GM12878 (cell line): ENCODE results near the gene ORM2. TPM values are rescaled to one million over a fixed set of nuclear protein-coding genes. Genes with fewer than 3 reads are reported as not detected.

Experiments
- BHLHE40 ChIP-seq, 2 experiments: fragments of 450-650 bp in 1 of 2; IDR thresholded peaks; 2 replicates each; pipeline ENCODE4 v1.6.1; 2011 to 2017; ENCODE audit warnings: low read depth in 2 of 2, borderline replicate concordance in 1 of 2, improper control_type of control experiment in 1 of 2, low read length in 1 of 2, mild to moderate bottlenecking in 1 of 2
- CHD2 ChIP-seq: IDR thresholded peaks from 2 replicates; pipeline ENCODE4 v1.6.1; 2011; ENCODE audit warnings: low read depth, low read length, improper control_type of control experiment, borderline replicate concordance
- ETV6 ChIP-seq, 2 experiments: fragments of 450-650 bp in 1 of 2; IDR thresholded peaks in 1 of 2; conservative IDR thresholded peaks in 1 of 2; 2 replicates each; pipeline ENCODE4 v1.6.1; 2014; ENCODE audit warnings: antibody characterized with exemption in 1 of 2, borderline replicate concordance in 1 of 2, low read depth in 1 of 2, mild to moderate bottlenecking in 1 of 2, moderate library complexity in 1 of 2
- GATAD2B ChIP-seq: fragments of 450-650 bp; conservative IDR thresholded peaks from 2 replicates; pipeline ENCODE4 v1.6.1; 2017; ENCODE audit warnings: low read depth, mild to moderate bottlenecking, moderate library complexity
- IRF4 ChIP-seq: IDR thresholded peaks from 2 replicates; pipeline ENCODE4 v1.6.1; 2011; ENCODE audit warnings: low read depth, low read length
- LARP7 ChIP-seq: fragments of 450-650 bp; IDR thresholded peaks from 2 replicates; pipeline ENCODE4 v1.6.1; 2017; ENCODE audit warnings: mild to moderate bottlenecking
- MYB ChIP-seq: fragments of 150-350 bp; IDR thresholded peaks from 2 replicates; pipeline ENCODE4 v1.6.1; 2014; ENCODE audit warnings: mild to moderate bottlenecking, low read depth, low read length, borderline replicate concordance
- RELA ChIP-seq: fragments of 450-650 bp; IDR thresholded peaks from 2 replicates; pipeline ENCODE4 v1.8.0; 2014; ENCODE audit warnings: borderline replicate concordance; ENCODE audit not compliant: partially characterized antibody
- SIX5 ChIP-seq: IDR thresholded peaks from 2 replicates; pipeline ENCODE4 v1.6.1; 2011; ENCODE audit warnings: mild to moderate bottlenecking, low read depth, low read length, moderate library complexity; ENCODE audit not compliant: severe bottlenecking
- TCF7 ChIP-seq: IDR thresholded peaks from 2 replicates; pipeline ENCODE4 v1.6.1; 2014; ENCODE audit warnings: antibody characterized with exemption, borderline replicate concordance
- ZBED1 ChIP-seq: IDR thresholded peaks from 2 replicates; pipeline ENCODE4 v1.6.1; 2016; ENCODE audit warnings: borderline replicate concordance
- ZNF274 ChIP-seq: IDR thresholded peaks from one replicate; pipeline ENCODE4 v1.8.0; 2011; ENCODE audit not compliant: insufficient read length, insufficient read depth
- polyA plus RNA-seq, 11 experiments: library from polyadenylated mRNA; depleted of rRNA in 4 of 11; unstranded in 6 of 11; stranded (reverse) in 5 of 11; fragments of >200 nt; fragmentation: Nextera tagmentation in 4 of 11; fragmentation: Illumina TruSeq in 1 of 11; extraction: Ambion mirVana in 4 of 11; extraction: Trizol in 1 of 11; gene quantifications; 1 replicate in 1 of 11; 2 replicates in 10 of 11; pipeline versions ENCODE4 v1.2.1 to v1.2.3, GENCODE V29; 2011 to 2016; ENCODE audit warnings: inconsistent platforms in 2 of 11, missing spikeins in 2 of 11, low read depth in 1 of 11
- total RNA-seq, 4 experiments: library from RNA; depleted of rRNA in 3 of 4; stranded (reverse); fragments of >200 nt in 3 of 4; fragmentation: Illumina TruSeq in 1 of 4; extraction: Trizol in 1 of 4; gene quantifications; 2 replicates each; pipeline versions ENCODE4 v1.2.1 to v1.2.3, GENCODE V29; 2013 to 2021
- TF ChIP-seq, protein P1 (sequence below): fragments of 450-650 bp; IDR thresholded peaks from 2 replicates; pipeline ENCODE4 v1.6.1; 2017; ENCODE audit warnings: mild to moderate bottlenecking
- TF ChIP-seq, protein P2 (sequence below): fragments of 450-650 bp; IDR thresholded peaks from 2 replicates; pipeline ENCODE4 v1.6.1; 2014; ENCODE audit warnings: mild to moderate bottlenecking
- TF ChIP-seq, protein P3 (sequence below): IDR thresholded peaks from 2 replicates; pipeline ENCODE4 v1.6.1; 2011; ENCODE audit warnings: low read depth, low read length, improper control_type of control experiment, borderline replicate concordance
- TF ChIP-seq, protein P4 (sequence below): IDR thresholded peaks from 2 replicates; pipeline ENCODE4 v1.6.1; 2012; ENCODE audit warnings: low read depth, low read length, improper control_type of control experiment
- TF ChIP-seq, protein P5 (sequence below): fragments of 450-650 bp; IDR thresholded peaks from 2 replicates; pipeline ENCODE4 v1.6.1; 2016; ENCODE audit warnings: mild to moderate bottlenecking
- TF ChIP-seq, protein P6 (sequence below): IDR thresholded peaks from 2 replicates; pipeline ENCODE4 v1.6.1; 2012; ENCODE audit warnings: low read length, inconsistent platforms
- TF ChIP-seq, protein P7 (sequence below): fragments of 450-650 bp; IDR thresholded peaks from 2 replicates; pipeline ENCODE4 v1.6.1; 2016; ENCODE audit warnings: mild to moderate bottlenecking

ORM2 gene
- total and polyA plus RNA-seq, 10 of the 15 experiments (the other 5 are each of a cell fraction or from before 2014, with no cell fraction given): 0.64 TPM; not detected in 9

DNA sequence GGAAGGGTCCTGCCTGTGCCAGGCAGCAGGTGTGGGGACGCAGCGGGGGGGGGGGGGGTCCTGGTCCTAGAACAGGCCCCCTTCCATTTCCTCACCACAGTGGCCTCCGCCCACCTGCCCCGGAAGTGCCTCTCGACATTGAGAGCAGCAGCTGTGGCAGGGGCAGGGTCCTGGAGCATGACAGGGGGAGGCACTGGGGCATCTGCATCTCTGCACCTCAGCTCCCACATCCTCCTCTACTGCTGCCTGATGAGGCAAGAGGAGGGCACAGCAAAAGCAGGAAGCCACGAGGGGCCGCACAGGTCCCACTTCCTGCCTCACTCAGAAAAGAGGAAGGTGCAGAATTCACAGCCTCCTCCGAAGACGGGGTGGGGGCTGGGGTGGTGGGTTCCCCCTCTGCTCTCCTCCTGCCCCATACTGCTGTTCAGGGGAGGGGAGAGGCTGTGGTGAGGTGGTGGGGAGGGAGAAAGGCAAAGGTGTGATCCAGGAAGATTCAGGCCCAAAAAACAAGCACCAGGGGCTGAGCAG lies 43.3 kb downstream of the ORM2 start (continued):
- TF ChIP-seq, protein P1, sequence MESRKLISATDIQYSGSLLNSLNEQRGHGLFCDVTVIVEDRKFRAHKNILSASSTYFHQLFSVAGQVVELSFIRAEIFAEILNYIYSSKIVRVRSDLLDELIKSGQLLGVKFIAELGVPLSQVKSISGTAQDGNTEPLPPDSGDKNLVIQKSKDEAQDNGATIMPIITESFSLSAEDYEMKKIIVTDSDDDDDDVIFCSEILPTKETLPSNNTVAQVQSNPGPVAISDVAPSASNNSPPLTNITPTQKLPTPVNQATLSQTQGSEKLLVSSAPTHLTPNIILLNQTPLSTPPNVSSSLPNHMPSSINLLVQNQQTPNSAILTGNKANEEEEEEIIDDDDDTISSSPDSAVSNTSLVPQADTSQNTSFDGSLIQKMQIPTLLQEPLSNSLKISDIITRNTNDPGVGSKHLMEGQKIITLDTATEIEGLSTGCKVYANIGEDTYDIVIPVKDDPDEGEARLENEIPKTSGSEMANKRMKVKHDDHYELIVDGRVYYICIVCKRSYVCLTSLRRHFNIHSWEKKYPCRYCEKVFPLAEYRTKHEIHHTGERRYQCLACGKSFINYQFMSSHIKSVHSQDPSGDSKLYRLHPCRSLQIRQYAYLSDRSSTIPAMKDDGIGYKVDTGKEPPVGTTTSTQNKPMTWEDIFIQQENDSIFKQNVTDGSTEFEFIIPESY: no peak
- TF ChIP-seq MYB (no peak), TCF7 (no peak), CHD2 (peak; percentile 85), ZBED1 (no peak; the same call in 1 of the 2 replicates), IRF4 (peak; percentile 65), ZNF274 (no peak), RELA (peak; percentile 36), ETV6 (conservative IDR thresholded peaks at IDR 0.05 in 1 of 2, IDR thresholded peaks at IDR 0.05 in 1 of 2; ENCODE audit: borderline replicate concordance in 1 of 2, low read depth in 1 of 2) (peak in 1 of 2 experiments; percentile 97; a peak in 2 of 4 replicates), GATAD2B (peak; percentile 83), LARP7 (no peak), BHLHE40 (IDR thresholded peaks at IDR 0.05; ENCODE audit: borderline replicate concordance in 1 of 2, low read depth in 2 of 2, low read length in 1 of 2) (peak; percentile 71 to 75; a peak in 3 of 4 replicates), SIX5 (no peak)
- TF ChIP-seq, protein P2, sequence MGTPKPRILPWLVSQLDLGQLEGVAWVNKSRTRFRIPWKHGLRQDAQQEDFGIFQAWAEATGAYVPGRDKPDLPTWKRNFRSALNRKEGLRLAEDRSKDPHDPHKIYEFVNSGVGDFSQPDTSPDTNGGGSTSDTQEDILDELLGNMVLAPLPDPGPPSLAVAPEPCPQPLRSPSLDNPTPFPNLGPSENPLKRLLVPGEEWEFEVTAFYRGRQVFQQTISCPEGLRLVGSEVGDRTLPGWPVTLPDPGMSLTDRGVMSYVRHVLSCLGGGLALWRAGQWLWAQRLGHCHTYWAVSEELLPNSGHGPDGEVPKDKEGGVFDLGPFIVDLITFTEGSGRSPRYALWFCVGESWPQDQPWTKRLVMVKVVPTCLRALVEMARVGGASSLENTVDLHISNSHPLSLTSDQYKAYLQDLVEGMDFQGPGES: no peak
- TF ChIP-seq, protein P3, sequence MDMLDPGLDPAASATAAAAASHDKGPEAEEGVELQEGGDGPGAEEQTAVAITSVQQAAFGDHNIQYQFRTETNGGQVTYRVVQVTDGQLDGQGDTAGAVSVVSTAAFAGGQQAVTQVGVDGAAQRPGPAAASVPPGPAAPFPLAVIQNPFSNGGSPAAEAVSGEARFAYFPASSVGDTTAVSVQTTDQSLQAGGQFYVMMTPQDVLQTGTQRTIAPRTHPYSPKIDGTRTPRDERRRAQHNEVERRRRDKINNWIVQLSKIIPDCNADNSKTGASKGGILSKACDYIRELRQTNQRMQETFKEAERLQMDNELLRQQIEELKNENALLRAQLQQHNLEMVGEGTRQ: no peak; the same call in 1 of the 2 replicates
- TF ChIP-seq, protein P4, sequence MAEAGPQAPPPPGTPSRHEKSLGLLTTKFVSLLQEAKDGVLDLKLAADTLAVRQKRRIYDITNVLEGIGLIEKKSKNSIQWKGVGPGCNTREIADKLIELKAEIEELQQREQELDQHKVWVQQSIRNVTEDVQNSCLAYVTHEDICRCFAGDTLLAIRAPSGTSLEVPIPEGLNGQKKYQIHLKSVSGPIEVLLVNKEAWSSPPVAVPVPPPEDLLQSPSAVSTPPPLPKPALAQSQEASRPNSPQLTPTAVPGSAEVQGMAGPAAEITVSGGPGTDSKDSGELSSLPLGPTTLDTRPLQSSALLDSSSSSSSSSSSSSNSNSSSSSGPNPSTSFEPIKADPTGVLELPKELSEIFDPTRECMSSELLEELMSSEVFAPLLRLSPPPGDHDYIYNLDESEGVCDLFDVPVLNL: no peak
- TF ChIP-seq, protein P5, sequence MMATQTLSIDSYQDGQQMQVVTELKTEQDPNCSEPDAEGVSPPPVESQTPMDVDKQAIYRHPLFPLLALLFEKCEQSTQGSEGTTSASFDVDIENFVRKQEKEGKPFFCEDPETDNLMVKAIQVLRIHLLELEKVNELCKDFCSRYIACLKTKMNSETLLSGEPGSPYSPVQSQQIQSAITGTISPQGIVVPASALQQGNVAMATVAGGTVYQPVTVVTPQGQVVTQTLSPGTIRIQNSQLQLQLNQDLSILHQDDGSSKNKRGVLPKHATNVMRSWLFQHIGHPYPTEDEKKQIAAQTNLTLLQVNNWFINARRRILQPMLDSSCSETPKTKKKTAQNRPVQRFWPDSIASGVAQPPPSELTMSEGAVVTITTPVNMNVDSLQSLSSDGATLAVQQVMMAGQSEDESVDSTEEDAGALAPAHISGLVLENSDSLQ: no peak
- TF ChIP-seq, protein P6, sequence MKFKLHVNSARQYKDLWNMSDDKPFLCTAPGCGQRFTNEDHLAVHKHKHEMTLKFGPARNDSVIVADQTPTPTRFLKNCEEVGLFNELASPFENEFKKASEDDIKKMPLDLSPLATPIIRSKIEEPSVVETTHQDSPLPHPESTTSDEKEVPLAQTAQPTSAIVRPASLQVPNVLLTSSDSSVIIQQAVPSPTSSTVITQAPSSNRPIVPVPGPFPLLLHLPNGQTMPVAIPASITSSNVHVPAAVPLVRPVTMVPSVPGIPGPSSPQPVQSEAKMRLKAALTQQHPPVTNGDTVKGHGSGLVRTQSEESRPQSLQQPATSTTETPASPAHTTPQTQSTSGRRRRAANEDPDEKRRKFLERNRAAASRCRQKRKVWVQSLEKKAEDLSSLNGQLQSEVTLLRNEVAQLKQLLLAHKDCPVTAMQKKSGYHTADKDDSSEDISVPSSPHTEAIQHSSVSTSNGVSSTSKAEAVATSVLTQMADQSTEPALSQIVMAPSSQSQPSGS: no peak
- TF ChIP-seq, protein P7, sequence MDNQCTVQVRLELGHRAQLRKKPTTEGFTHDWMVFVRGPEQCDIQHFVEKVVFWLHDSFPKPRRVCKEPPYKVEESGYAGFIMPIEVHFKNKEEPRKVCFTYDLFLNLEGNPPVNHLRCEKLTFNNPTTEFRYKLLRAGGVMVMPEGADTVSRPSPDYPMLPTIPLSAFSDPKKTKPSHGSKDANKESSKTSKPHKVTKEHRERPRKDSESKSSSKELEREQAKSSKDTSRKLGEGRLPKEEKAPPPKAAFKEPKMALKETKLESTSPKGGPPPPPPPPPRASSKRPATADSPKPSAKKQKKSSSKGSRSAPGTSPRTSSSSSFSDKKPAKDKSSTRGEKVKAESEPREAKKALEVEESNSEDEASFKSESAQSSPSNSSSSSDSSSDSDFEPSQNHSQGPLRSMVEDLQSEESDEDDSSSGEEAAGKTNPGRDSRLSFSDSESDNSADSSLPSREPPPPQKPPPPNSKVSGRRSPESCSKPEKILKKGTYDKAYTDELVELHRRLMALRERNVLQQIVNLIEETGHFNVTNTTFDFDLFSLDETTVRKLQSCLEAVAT: peak; percentile 92
